GM15510 (cell line): ENCODE data around the gene C3.

Source experiments
- POLR2A ChIP-seq: IDR thresholded peaks from 3 replicates; pipeline ENCODE4 v1.6.1; 2011; ENCODE audit warnings: borderline replicate concordance; ENCODE audit not compliant: insufficient read length; ENCODE audit errors: extremely low read depth

The C3 gene

GRCh38 chr19:6737284-6737872 is 16.9 kb upstream of the C3 start, which contains the start of gene GPR108:
GPR108 (minus strand) TSS chr19:6737580; CDS start chr19:6737576, 4 bp downstream.
- peak; percentile 41 for TF ChIP-seq POLR2A

- no peak for TF ChIP-seq POLR2A
Observed at GRCh38 chr19:6736917-6737283, 16.4 kb upstream of the C3 start.

GRCh38 chr19:6736169-6736916 is 15.9 kb upstream of the C3 start:
- TF ChIP-seq POLR2A = peak; percentile 58

GRCh38 chr19:6735181-6735911 is 14.9 kb upstream of the C3 start:
- no peak for TF ChIP-seq POLR2A

- no peak for TF ChIP-seq POLR2A
Observed at GRCh38 chr19:6734096-6734696, 13.7 kb upstream of the C3 start.

- no peak for TF ChIP-seq POLR2A
Observed at GRCh38 chr19:6733338-6734095, 13.1 kb upstream of the C3 start.

- no peak for TF ChIP-seq POLR2A
Observed at GRCh38 chr19:6732803-6733337, 12.4 kb upstream of the C3 start.

GRCh38 chr19:6731822-6732221 is 11.4 kb upstream of the C3 start:
- no peak for TF ChIP-seq POLR2A

- TF ChIP-seq POLR2A = no peak
Observed at GRCh38 chr19:6730941-6731670, 10.7 kb upstream of the C3 start.

- TF ChIP-seq POLR2A = no peak
Observed at GRCh38 chr19:6730153-6730804, 9.8 kb upstream of the C3 start.

- no peak for TF ChIP-seq POLR2A
Observed at GRCh38 chr19:6729573-6730152, 9.2 kb upstream of the C3 start.

- no peak for TF ChIP-seq POLR2A
Observed at GRCh38 chr19:6728346-6728745, 7.9 kb upstream of the C3 start.

GRCh38 chr19:6725513-6726231 is 5.2 kb upstream of the C3 start:
- no peak for TF ChIP-seq POLR2A
